Keratinocyte (primary cell): ENCODE data around the gene AATF. TPM values are rescaled to one million over a fixed set of nuclear protein-coding genes. Genes with fewer than 3 reads are reported as not detected.

Source experiments
- DNase-seq: peaks from one replicate; pipeline ENCODE4 v3.0.0-alpha.2; 2011; ENCODE audit warnings: low read depth, missing footprints, low spot score
- FAIRE-seq: peaks from 2 replicates; lab custom pipeline; 2011; peaks lifted over from hg19 to GRCh38; lab: Jason Lieb, UNC
- H2AFZ ChIP-seq: 2 replicates; pipeline ENCODE4 v1.6.0; 2012; ENCODE audit warnings: low read length, control low read depth, inconsistent platforms; ENCODE audit not compliant: control insufficient read depth
- H3K27ac ChIP-seq: 2 replicates; pipeline ENCODE4 v1.5.1; 2011; ENCODE audit warnings: low read length; ENCODE audit not compliant: control insufficient read depth, insufficient read depth
- H3K27me3 ChIP-seq: 3 replicates; pipeline ENCODE4 v1.6.0; 2011; ENCODE audit warnings: low read length; ENCODE audit not compliant: control insufficient read depth, insufficient read depth; ENCODE audit errors: extremely low read depth
- H3K36me3 ChIP-seq, 2 experiments: 2 replicates in 1 of 2; 3 replicates in 1 of 2; pipeline ENCODE4 v1.5.1; 2011; ENCODE audit warnings: low read length in 2 of 2, mild to moderate bottlenecking in 1 of 2; ENCODE audit not compliant: control insufficient read depth in 2 of 2, insufficient read depth in 2 of 2; ENCODE audit errors: extremely low read depth in 1 of 2
- H3K4me1 ChIP-seq: 3 replicates; pipeline ENCODE4 v1.5.1; 2011; ENCODE audit warnings: low read length; ENCODE audit not compliant: control insufficient read depth, insufficient read depth; ENCODE audit errors: extremely low read depth
- H3K4me2 ChIP-seq: 3 replicates; pipeline ENCODE4 v1.6.0; 2011; ENCODE audit warnings: low read depth, low read length; ENCODE audit not compliant: control insufficient read depth, insufficient read depth; ENCODE audit errors: extremely low read depth
- H3K4me3 ChIP-seq, 3 experiments: fragments of 200-600 bp in 1 of 3; sonication (generic) in 1 of 3; 2 replicates in 2 of 3; 3 replicates in 1 of 3; pipeline ENCODE4 v1.5.1; 2011 to 2016; ENCODE audit warnings: low read length in 3 of 3, mild to moderate bottlenecking in 3 of 3, control low read depth in 2 of 3, inconsistent platforms in 1 of 3, low read depth in 1 of 3, mixed read lengths in 1 of 3, mixed run types in 1 of 3, moderate library complexity in 1 of 3; ENCODE audit not compliant: control insufficient read depth in 2 of 3, insufficient read depth in 2 of 3; ENCODE audit errors: extremely low read depth in 1 of 3
- H3K79me2 ChIP-seq: 2 replicates; pipeline ENCODE4 v1.6.0; 2012; ENCODE audit warnings: low read length; ENCODE audit not compliant: control insufficient read depth, insufficient read depth
- H3K9ac ChIP-seq: 3 replicates; pipeline ENCODE4 v1.6.0; 2011; ENCODE audit warnings: low read length; ENCODE audit not compliant: control insufficient read depth, insufficient read depth; ENCODE audit errors: extremely low read depth
- H3K9me1 ChIP-seq: 3 replicates; pipeline ENCODE4 v1.6.0; 2011; ENCODE audit warnings: low read length; ENCODE audit not compliant: control insufficient read depth, insufficient read depth; ENCODE audit errors: extremely low read depth
- H3K9me3 ChIP-seq: 2 replicates; pipeline ENCODE4 v1.5.1; 2012; ENCODE audit warnings: low read depth, low read length; ENCODE audit not compliant: control insufficient read depth
- H4K20me1 ChIP-seq: 3 replicates; pipeline ENCODE4 v1.6.0; 2011; ENCODE audit warnings: low read length; ENCODE audit not compliant: control insufficient read depth, insufficient read depth; ENCODE audit errors: extremely low read depth
- EZH2 ChIP-seq: IDR thresholded peaks from one replicate; pipeline ENCODE4 v1.6.1; 2012; ENCODE audit warnings: inconsistent platforms, mild to moderate bottlenecking, low read length, moderate library complexity
- dilution Hi-C: fragments of 300-500 bp; cut with MboI; formaldehyde crosslinking; loops from one replicate; pipeline ENCODE4 v1.7.0; 2020; ENCODE audit warnings: low sequenced_read_pairs; ENCODE audit not compliant: extremely low pct_ligation_motif_present
- polyA plus RNA-seq, 5 experiments: library from polyadenylated mRNA; depleted of rRNA in 3 of 5; stranded (reverse) in 3 of 5; stranded (forward) in 1 of 5; unstranded in 1 of 5; fragments of >200 nt; gene quantifications; 1 replicate in 1 of 5; 2 replicates in 3 of 5; 3 replicates in 1 of 5; pipeline versions ENCODE4 v1.2.1 to v1.2.3, GENCODE V29; 2011 to 2012; ENCODE audit warnings: missing spikeins in 2 of 5, low read depth in 1 of 5, low replicate concordance in 1 of 5
- TF ChIP-seq, protein P1 (sequence below), 3 experiments: IDR thresholded peaks in 1 of 3; conservative IDR thresholded peaks in 1 of 3; optimal IDR thresholded peaks in 1 of 3; 2 replicates in 2 of 3; 3 replicates in 1 of 3; pipeline versions ENCODE3 to v1.5.1; 2011; ENCODE audit warnings: low read length in 3 of 3, mild to moderate bottlenecking in 3 of 3, moderate library complexity in 2 of 3, control low read depth in 1 of 3, inconsistent platforms in 1 of 3; ENCODE audit not compliant: insufficient read depth in 2 of 3; ENCODE audit errors: extremely low read depth in 1 of 3

AATF gene
- polyA plus RNA-seq, 1 donor (not counting 4 experiments of a cell fraction or from before 2014, with no cell fraction given): 30.4 TPM

- H3K4me1 ChIP-seq: no peaks in the 10 kb centered on the region
- H3K9me1 ChIP-seq: no peaks in the 10 kb centered on the region
- no peaks in the 10 kb centered on the region for H3K9me3 ChIP-seq
- no peak overlapping the region for H3K4me3 ChIP-seq
- H3K27me3 ChIP-seq: no peaks in the 10 kb centered on the region
- no peak for DNase-seq
- no peak overlapping the region for H3K27ac ChIP-seq
- TF ChIP-seq, protein P1, sequence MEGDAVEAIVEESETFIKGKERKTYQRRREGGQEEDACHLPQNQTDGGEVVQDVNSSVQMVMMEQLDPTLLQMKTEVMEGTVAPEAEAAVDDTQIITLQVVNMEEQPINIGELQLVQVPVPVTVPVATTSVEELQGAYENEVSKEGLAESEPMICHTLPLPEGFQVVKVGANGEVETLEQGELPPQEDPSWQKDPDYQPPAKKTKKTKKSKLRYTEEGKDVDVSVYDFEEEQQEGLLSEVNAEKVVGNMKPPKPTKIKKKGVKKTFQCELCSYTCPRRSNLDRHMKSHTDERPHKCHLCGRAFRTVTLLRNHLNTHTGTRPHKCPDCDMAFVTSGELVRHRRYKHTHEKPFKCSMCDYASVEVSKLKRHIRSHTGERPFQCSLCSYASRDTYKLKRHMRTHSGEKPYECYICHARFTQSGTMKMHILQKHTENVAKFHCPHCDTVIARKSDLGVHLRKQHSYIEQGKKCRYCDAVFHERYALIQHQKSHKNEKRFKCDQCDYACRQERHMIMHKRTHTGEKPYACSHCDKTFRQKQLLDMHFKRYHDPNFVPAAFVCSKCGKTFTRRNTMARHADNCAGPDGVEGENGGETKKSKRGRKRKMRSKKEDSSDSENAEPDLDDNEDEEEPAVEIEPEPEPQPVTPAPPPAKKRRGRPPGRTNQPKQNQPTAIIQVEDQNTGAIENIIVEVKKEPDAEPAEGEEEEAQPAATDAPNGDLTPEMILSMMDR (optimal IDR thresholded peaks at IDR 0.05 in 1 of 3, IDR thresholded peaks at IDR 0.05 in 1 of 3, conservative IDR thresholded peaks at IDR 0.05 in 1 of 3; ENCODE audit: extremely low read depth in 1 of 3, insufficient read depth in 2 of 3, low read length in 3 of 3): no peak
- no peak for TF ChIP-seq EZH2
- H3K79me2 ChIP-seq: no peaks in the 10 kb centered on the region
- no peak overlapping the region for H3K4me2 ChIP-seq
- no peak overlapping the region for H2AFZ ChIP-seq
- H3K36me3 ChIP-seq: no peaks in the 10 kb centered on the region
- no peak overlapping the region for H3K9ac ChIP-seq
- dilution Hi-C loops: no loop called here
- H4K20me1 ChIP-seq: no peaks in the 10 kb centered on the region
- FAIRE-seq: no peak
These were observed 76.5 kb downstream of the AATF start for GRCh38 chr17:37025238-37025637.

GRCh38 chr17:37025847-37026530, 77.2 kb downstream of the AATF start:
- DNase-seq (no peak), FAIRE-seq (no peak)
- no peak overlapping the region for H3K27ac ChIP-seq
- H3K4me1 ChIP-seq: no peaks in the 10 kb centered on the region
- no peak overlapping the region for H3K9ac ChIP-seq
- H4K20me1 ChIP-seq: no peaks in the 10 kb centered on the region
- no peak overlapping the region for H2AFZ ChIP-seq
- no peaks in the 10 kb centered on the region for H3K79me2 ChIP-seq
- H3K36me3 ChIP-seq: no peaks in the 10 kb centered on the region
- no peak overlapping the region for H3K4me3 ChIP-seq
- H3K9me3 ChIP-seq: no peaks in the 10 kb centered on the region
- no peaks in the 10 kb centered on the region for H3K27me3 ChIP-seq
- no peaks in the 10 kb centered on the region for H3K9me1 ChIP-seq
- TF ChIP-seq, protein P1 (optimal IDR thresholded peaks at IDR 0.05 in 1 of 3, IDR thresholded peaks at IDR 0.05 in 1 of 3, conservative IDR thresholded peaks at IDR 0.05 in 1 of 3; ENCODE audit: extremely low read depth in 1 of 3, insufficient read depth in 2 of 3, low read length in 3 of 3): no peak
- TF ChIP-seq EZH2: no peak
- dilution Hi-C loops: no loop called here
- no peak overlapping the region for H3K4me2 ChIP-seq
